HUDEP-2 (cell line): ENCODE data around the gene PGF.

Experiments
- DNase-seq, 76 experiments: peaks; one replicate each; lab custom pipeline; 2025; ENCODE audit not compliant: unreplicated experiment in 76 of 76; lab: John Stamatoyannopoulos, UW

The PGF gene

DNA sequence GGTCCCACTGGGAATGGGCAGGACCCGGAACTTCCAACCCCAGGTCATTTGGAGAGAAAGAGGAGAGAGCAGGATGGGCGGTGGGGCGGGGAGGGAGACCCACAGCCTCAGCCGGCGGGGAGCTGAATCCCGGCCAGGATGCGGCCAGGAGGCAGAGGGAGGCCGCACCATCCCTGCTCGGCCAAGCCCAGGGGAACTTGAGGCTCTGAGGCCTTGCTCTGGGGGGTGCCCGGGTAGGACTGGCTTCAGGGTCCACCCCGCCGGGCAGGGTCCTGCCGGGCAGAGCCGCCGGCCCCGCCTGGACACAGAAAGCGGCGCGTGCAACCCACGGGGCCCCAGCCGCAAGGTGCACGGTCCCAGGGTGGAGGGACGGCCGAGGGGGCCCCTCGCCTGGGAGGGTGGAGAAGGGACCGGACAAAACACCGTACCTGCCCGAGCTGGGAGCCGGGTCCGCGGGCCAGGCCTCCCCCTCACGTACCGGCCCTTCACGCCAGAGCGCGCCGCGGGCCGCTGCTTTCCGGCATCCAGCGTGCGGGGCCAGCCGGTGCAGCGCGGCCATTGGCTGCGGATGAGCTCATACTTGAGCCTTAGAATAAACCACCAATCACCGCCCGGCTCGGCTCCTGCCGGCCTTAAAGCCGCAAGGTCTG is 32.5 kb downstream of the PGF start, which contains the start of gene RPS6KL1:
TSS of gene RPS6KL1 (minus strand) at position 509 of the 650 bp plus-strand sequence. CDS start 1,719 bp downstream, outside the sequence.
- DNase-seq = peak in 73 of 76 experiments; percentile 14 to 87 (median 68)

DNA sequence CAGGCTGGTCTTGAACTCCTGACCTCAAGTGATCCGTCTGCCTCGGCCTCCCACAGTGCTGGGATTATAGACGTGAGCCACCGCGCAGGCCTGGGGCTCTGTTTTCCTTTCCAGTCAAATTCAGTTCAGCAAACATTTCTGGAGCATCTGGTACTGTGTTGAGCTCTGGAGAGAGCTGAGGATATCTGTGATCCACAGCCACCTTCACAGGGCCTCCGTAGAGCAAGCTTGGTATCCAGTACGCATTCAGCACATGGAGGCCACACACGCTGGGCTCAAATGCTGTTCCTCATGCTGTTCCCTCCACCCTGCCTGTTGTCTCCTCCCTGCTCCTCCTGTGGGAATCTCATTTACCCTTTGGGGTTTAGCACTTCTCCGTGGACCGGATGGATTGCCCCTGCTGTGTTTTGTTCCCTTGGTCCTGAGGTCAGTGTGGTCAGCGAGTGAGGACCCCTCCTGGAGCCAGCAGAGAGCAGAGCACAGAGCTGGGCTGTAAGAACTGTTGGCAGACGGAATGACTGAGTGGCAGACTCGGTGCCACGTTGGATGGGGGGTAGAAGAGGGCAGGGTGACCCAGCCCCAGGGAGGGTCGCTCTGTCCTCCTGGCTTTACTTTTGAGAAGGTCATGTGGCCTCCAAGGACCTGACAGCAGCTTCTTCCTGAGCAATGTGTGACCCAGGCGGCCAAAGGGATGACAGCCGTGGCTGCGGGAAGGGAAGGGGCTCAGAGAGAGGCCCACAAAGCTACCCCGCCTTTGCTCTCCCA is 33.2 kb downstream of the PGF start:
- no peak for DNase-seq

DNA sequence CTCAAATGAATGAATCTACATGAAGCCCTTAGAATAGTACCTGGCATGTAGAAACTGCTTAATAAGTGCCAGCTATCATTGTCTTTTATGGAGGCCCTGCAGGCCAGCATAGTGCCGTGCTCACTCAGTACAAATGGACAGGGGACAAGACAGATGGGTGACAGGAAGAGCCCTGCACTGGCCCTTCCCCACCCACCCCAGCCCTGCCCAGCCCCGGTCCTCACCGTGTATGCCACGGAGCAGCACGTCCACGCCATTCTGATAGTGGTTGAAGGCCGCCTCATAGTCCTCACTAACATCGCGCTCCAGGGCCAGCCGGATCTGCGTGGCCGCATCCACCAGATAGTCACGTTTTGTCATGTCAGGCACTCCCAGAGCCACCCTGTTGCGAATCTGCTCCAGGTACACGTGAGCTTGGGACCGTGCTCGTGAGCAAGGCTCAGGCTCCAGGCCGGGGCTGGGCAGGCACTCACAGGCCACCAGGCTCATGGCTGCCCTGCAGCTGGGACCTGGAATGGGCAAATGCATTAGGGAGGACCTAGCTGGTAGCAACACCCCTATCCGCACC is 34.3 kb downstream of the PGF start:
- DNase-seq = no peak

DNA sequence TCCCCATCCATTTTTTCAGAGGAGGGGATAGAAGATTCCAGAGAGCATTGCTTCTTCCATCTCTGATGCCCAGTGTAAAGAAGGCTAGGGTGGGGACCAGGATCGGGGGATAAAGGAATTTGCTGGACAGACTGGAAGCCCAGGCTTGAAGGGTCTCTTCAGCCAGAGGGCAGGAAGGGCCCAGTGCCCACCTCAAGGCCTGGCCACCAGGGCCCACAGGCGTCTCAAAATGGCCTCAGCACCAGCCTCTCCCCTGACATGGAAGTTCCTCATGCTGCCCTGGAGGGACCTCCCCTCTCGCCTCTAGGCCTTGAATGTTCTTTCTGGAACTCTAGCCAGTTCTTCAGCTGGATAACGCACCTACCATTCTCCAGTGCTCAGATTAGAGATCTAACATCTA is 35.1 kb downstream of the PGF start:
- no peak for DNase-seq

DNA sequence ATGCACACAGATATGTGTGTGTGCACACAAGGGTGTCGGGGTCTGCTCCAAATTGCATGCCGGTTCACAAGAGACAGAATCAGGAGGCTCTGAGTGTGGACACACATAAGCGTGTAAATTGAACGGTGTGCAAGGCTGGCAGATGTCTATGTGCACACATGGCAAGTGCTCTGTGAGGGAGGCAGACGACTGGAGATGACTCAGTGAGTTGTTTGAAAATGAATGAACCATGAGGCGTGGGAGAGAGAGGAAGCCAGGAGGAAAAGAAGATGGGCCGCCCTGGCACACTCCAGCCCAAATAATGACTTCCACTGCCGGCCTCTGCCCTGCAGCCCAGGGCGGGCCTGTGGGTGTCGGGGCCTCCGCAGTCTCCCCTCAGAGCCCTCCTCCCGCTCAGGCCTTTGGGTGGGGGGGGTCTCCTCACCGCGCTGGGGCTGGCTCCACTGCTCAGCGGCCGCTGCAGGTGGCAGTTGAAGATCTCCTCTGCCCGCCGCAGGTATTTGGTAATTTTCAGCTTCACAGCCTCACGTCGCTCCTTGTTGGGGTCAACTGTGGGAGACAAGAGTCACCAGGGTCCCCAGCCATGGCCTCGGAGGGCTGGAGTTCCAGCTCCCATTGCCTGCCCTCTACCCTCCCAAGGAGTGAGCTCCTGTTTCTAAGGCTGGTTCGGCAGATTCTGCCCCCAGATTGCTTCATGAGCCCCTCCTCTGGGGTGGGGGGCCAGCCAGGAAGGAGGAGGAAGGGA is 35.8 kb downstream of the PGF start:
- DNase-seq = no peak

DNA sequence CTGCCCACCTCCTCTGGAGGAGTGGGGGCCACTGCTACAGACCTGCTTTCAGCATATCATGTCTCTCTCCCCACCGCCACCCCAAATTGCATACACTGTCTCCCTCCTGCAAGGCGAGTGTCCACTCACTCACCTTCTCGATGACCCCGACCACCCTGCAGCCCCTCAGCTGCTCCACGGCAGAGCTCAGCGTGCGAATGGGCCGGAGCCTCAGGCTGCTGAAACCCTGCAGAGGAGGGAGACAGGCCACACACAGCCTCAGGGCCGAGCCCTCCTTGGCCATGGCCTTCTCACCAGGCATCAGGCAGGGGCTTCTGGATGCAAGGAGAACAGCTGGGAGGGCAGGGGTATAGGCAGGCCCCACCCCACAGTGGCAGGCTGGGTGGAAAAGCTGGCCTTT is 37.0 kb downstream of the PGF start:
- DNase-seq = no peak

DNA sequence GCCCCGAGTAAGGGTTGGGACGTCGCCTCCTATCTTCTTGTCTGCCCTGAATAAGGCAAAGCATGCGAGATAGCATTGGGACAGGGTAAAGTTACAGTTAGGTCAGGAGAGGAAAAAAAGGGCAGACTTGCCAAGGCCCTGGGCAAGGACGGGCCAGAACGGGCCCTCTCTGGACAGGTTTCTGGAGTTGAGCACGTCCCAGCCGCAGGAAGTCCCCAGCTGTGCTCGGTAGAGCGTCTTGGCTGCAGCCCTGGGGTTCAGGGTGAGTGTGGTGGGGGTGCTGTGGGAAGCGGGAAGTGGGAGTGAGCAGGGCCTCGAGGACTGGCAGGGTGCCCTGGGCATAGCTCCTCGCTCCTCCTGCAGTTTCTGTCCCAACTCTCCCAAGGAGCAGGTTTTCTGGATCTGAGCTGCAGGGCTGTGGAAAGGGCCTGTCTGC is 37.7 kb downstream of the PGF start:
- no peak for DNase-seq

DNA sequence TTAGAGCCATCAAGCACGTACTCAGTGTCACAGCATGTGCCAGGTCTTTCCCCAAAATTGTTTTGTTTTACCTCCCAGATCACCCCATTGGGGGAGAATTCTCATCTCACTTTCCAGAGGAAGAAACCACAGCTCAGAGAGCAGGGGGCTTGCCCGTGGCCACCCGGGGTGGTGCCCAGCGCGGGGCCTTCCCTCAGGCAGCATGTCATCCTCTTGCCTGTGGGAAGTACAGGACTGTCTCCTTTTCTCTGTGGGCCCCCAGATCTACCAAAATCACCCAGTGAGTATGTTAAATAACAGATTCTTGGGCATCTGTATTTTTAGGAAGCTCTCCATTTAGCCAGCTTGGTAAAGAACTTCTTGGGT is 38.2 kb downstream of the PGF start:
- no peak for DNase-seq

DNA sequence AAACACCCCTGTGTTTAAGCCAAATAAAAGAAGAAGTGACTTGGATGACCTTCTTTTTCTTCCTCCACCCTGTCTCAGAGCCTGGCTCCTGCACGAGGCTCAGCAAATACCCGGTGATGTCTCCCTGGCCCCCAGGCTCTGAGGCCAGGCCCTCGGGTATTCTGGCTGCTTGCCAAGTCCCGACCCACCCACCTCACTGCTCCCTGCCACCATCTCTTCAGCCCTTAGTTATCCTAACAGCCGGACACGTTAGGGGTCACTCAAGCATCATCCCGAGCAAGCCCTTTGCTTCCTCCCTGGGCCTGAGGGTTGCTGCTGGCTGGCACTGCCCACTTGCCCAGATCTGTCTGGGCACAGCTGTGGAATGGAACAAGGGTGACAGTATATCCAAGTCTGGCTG is 39.6 kb downstream of the PGF start:
- DNase-seq = no peak

DNA sequence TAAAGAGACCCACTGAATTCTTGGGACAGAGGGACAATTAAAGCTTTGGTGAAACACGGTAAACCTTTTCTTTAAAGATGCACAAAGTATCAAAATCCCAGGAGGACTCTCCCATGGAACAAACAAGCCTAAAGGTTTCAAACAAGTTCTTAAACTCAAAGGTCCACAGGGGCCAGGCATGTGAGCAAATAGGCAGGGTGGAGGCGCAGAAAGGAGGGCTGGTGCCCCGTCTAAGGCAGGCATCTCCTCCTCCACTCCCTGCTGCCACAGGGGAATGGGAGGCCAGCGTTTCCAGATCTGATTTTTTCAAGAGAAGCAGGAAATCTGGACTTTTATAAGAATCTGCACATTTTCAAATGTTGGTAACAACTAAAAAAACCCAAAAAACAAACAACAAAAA is 40.0 kb downstream of the PGF start:
- no peak for DNase-seq

DNA sequence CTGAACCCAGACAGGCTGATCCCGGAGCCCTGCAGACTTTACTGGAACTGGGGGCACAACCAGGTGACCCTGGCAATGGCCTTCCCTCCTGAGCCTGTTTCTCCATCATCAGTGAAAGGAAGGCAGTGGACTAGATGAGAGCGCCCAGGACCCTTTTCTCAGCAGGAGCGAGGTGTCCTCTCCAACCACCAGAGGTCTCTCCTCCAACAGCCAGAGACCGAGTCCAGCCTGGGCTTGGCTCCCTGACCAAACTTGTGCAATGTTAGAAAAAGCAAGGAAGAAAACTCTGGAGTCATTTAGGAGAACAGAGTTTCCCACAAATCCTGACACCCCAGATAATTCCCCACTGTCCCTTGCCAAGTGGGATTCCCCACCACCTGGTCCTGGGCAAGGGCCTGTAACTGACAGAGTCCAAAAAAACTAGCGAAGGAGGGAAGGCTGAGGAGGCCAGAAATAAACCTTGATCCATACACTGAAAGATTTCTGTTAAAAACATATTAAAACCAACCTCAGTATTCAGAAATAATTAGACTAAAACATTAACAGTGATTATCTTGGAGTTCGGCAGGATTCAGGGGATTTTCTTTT is 41.3 kb downstream of the PGF start:
- peak in 41 of 76 experiments; percentile 3 to 57 (median 25) for DNase-seq

DNA sequence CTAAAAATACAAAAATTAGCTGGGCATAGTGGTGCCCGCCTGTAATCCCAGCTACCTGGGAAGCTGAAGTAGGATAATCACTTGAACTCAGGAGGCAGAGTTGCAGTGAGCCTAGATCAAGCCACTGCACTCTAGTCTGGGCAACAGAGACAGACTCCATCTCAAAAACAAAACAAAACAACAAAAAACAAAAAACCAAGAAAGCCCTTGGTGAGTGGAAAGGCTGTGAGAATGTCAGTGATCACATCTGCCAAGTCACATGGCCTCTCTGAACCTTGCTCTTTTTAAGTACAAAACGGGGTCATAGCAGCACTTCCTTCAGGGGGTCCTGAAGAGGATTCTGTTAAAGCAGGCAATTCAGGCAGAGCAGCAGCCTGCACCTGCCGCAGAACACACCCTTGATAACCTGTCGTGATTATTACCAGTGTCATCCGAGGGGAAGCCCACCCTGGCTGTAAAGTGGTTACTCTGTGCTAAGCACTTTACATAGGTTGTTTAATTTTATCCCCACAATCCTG is 41.9 kb downstream of the PGF start:
- DNase-seq = no peak

DNA sequence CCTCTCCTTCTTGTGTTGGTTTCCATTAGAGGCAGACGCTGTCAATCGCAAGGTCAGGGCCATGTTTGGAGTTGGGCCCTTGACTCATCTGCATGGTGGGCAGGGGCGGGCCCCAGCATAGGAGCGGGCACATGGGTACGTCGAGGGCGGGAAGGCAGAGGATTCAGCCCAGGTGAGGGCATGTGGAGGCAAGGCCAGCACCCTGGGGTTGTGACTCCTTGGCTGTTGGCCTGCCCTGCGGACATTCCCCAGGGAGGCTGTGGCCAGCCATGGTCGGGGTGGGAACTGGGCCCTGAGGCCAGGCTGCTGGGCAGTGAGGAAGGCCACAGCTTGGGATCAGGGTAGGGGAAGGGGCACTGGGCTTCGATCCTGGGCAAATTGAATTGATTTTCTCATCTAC is 42.6 kb downstream of the PGF start:
- DNase-seq = no peak

DNA sequence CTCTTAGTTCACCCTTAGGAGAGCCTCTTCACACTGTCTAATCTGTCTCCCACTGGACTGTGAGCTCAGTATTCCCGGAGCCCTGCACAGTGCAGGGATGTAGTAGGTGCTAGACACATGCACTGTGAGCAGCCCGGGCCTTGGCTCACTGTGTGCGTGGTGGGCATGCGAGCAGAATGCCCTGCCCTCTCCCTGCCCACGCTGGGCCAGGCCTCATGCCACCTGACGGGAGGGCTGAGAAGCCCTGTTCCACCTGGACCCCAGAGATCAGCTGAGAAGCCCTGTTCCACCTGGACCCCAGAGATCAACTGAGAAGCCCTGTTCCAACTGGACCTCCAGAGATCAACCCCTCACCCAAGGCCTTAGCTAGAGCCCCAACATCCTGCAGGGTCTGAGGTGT is 43.3 kb downstream of the PGF start:
- no peak for DNase-seq

DNA sequence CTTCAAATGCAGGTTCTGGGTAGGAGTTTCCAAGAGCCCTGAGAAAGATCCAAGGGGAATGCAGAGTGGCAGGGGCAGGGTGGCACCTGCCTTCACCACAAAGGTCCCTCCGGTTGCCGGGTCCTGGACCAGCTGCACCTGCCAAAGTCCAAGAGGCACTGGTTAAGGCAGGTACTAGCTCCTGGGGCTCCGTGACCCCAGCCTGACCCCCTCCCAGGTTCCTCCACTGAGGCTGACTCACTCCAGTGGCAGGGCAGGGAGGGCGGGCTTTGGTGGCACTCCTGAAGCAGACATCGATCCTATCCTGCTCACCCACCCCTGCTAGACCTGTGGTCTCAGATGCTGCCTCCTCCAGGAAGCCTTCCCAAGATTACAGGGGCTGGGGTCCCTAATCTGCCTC is 43.7 kb downstream of the PGF start:
- no peak for DNase-seq

DNA sequence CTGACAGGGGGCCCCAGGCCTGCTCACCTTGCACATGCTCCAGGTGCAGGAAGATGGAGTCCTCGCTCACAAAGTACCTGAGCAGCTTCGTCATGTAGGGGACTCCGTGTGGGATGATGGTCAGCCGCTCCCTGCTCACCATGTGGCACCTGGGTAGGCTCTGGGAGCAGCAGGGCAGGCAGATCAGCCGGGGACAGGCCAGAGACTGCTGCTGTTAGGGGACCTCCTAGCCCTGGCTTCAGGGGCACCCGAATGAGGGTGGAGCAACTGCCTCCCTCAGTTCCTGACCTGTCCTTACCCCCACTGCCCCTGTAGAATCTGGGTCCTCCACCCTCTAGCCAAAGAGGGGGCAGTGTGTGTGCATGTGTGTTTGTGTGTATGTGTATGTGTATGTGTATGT is 44.2 kb downstream of the PGF start:
- no peak for DNase-seq

DNA sequence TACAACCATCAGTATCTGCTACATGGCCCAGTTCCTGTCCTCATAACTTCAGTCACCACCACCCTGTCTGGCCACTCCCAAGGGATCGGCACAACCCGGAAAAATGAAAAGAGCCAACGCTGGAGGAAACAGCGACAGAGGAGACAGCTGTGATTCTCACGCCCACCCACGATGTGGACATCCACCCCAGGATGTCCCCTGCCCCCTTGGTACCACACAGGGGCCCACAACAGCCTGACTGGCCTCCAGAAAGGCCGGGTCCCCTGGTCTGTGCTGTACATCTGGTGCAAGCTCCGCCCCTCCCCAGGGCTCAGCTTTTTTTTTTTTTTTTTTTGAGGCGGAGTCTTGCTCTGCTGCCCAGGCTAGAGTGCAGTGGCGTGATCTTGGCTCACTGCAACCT is 44.8 kb downstream of the PGF start:
- DNase-seq = peak in 1 of 76 experiments; percentile 6

DNA sequence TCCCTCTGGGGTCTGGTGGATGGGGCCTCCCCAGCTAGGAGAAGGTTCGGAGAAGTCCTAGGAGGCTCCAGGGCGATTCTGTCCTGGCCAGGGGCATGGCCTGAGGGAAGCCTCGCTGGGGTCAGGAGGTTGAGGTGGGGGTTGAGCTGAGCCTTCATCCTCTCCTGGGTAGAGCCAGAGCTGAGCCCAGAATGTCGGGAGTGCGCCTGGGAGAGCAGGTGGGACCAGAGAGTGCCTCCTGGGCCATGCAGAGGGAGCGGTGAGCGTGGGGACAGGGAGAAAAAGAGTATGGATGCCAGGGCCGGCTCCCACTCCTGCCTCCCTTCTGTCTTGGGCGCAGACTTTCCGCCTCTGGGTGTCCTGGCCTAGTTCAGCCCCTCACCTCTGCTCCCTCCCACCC is 45.5 kb downstream of the PGF start:
- no peak for DNase-seq

DNA sequence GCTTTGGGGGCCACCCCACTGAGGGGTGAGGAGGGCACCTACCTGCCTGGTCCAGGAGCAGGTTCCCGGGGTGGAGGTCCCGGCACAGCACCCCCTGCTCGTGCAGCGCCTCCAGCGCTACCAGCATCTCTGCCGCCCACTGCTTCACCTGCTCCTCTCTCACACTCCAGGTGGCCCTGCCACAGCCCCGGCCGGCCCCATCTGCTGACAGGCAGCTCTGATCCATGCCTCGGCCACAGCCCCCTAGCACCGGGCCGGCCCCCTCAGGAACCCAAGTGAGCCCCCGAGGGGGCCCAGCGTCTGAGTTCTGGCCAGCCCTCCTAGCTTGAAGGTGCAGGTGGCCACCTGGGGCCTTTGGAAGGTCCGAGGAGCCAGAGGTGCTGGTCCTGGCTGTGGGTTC is 45.9 kb downstream of the PGF start:
- DNase-seq = no peak

DNA sequence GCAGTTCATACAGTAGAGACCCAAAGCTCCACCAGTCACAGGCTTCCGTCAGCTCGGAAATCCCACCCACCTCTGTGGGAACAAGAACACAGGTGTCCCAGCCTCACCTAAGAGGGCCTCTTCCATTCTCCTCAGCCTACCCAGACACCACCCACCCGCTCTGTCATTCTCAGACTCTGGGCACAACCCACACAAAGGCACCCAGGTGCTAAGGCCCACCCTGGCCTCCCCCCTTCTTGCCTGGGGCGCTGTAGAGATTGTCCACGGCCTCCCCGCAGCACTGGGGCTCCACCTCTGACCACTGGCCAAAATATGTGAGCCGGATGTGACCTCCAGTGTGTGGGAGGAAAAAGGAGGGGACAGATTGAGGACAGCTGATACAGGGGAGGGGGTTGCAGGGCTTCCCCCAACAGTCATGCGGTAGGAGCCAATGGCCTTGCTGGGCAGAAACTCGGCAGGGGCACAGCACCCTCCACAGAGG is 46.5 kb downstream of the PGF start:
- no peak for DNase-seq

DNA sequence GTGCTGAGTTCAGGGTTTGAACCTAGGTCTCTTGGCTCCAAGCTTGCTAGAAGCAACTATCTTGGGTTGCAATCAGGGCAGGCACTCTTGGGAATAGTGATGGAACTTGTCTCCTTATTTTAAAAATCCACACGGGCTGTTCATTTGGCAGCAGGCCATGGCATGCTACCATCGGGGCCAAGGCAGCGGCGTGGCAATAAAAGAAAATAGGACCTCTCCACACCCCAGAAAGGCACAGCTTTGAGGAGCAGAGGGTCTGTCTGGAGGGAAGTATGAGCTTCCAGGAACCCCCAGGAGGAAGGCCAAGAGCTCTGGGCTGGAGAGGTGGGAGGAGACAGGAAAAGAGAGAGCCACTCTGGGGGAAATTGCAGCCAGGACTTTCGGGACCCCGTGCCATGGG is 47.7 kb downstream of the PGF start:
- DNase-seq = no peak
